Activated T-cell treated with anti-CD3 and anti-CD28 coated beads, Interleukin-2, amount 50 U/mL, for 48 hours (primary cell): ENCODE measurements around the gene RPL18.
A peak's percentile ranks its signal among the peaks of the same experiment; 100 is the strongest.
"Not testable (repeated sequence)": the region's sequence is repeated elsewhere in the genome, so short reads cannot be mapped to it uniquely, and the experiment has no call there.

ENCODE experiments used
- DNase-seq, 2 experiments: peaks; one replicate each; pipeline ENCODE4 v3.0.0-alpha.2; 2020

The RPL18 gene

DNA sequence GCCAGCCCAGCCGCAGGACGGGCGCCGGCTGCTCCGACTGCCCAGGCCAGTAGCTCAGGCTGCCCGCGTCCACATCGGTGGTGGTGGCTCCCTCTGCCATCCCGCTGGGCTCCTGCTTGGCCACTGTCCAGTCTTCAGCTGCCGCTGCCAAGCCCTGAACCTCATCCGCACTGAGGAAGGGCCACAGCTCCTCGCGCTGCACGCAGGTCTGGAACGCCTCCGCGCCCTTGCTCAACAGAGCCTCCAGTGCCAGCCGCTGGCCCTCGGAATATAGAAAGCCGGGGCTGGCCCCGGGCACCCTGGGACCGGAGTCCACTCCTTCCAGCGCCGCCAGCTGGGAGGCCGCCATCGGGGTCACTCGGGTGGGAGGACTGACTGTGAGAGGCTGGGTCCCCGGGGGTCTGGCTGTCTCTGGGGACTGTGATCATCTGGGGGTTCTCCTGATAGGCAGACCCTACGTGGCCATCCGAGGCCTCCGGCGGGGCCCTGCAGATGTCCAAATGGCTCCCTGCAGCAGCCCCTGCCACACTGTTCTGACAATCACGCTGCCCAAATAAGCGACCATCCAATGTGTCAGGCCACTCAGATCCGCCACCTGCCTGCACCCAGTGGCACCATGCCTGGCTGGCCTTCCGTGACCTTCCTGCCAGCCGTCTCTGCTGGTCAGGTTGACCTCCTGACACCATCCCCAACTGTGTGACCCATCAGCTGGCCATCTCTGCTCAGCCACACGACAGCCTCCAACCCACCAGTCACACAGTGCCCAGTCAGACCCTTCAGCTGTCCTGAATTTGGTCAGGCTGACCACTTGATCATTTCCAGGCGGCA, 5.7 kb downstream of the RPL18 start:
- no peak for DNase-seq

DNA sequence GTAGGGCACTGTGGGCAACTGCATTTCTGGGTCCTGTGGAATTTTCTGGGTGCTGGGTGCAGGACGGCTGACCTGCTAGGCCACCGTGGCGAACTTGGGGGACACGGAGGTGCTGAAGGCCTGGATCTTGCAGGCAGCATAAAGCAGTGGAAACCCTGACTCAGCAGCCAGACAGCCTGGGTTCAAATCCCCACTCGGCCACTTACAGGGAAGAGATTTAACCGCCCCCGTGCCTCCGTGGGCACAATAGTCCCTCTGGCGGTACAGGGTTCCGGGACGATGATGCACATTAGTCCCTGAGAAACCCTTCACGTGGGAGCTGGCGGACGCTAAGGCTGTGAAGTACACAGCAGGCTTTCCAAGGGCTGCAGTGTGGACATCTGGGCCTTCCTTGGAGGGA, 7.1 kb downstream of the RPL18 start:
- no peak for DNase-seq

DNA sequence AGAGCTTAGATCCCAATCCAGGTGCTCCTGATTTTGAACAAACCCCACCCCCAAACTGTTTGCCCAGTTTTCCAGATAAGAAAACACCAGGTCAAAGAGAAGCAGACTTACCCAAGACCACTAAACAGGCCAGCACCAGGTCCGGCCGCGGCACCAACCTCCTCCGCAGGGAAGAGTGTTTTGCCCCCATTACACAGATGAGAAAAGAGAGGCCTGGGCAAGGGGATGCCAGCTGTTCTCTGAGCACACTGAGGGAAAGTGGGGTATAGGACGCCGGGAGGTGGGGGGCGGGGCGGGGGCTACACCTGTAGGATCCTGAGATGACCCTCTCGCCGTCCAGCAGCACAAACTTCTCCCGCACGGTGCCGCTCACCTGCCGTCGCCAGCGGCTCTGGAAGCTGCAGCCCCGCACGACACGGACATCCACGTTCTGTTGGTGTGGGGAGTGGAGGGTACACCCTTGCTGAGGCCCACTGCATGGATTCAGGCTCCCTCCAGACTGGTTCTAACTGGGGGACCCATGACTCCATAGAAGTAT, 9.3 kb downstream of the RPL18 start:
- no peak for DNase-seq

DNA sequence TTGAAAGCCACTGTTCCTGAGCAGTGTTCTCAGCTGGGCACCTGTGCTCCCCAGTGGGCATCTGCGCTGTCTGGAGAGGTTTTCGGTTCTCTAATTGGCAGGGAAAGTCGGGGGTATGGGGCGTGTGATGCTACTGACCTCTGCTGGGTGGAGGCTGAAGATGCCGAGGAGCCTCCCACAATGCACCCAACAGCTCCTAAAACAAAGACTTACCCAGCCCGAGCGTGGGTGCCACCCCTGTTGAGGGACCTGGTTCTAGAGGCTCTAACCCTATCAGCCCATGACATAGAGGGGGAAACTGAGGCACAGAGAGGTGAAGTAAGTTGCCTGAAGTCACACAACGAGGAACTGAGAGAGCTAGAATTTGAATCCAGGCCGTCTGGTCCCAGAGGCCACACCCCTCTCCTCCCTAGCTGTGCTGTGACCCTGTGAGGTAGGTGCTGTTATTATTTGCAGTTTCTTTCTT, 10.1 kb downstream of the RPL18 start:
- DNase-seq = peak; percentile 65 to 75

DNA sequence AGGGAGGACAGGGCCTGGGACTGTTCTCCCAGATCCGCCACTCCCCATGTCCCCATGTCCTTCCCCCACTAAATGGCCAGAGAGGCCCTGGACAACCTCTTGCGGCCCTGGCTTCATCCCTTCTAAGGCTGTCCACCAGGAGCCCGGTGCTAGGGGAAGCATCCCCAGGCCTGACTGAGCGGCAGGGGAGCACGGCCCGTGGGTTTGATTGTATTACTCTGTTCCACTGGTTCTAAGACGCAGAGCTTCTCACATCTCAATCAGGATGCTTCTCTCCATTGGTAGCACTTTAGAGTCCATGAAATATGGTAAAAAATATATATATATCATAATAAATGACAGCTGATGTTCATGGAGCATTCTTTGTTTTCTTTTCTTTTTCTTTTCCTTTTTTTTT, 11.6 kb downstream of the RPL18 start:
- DNase-seq = no peak

DNA sequence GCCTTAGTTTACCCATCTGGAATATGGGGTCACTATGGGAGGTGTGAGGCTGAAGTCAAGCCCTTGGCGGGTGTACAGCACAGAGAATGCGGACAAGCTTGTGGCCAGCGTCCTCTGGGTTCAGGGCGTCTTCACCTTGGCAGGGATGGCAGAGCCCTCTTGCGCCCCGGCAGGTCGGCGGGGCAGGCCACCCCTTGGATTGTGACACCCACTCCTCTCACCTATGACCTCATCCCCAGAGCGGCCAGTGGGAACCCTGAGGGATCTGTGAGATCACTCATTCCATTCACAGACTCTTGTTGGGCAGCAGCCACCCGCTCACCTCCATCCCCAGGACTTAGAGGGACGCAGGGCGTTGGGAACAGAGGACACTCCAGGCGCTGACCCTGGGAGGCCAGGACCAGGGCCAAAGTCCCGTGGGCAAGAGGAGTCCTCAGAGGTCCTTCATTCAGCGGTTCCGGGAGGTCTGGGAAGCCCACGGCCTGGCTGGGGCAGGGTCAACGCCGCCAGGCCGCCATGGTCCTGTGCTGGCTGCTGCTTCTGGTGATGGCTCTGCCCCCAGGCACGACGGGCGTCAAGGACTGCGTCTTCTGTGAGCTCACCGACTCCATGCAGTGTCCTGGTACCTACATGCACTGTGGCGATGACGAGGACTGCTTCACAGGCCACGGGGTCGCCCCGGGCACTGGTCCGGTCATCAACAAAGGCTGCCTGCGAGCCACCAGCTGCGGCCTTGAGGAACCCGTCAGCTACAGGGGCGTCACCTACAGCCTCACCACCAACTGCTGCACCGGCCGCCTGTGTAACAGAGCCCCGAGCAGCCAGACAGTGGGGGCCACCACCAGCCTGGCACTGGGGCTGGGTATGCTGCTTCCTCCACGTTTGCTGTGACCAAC, 12.3 kb downstream of the RPL18 start, which contains the start of gene SPACA4:
TSS of gene SPACA4 (plus strand) at position 280 of the 896 bp plus-strand sequence. CDS start at position 517, 237 bp downstream.
- DNase-seq = no peak

DNA sequence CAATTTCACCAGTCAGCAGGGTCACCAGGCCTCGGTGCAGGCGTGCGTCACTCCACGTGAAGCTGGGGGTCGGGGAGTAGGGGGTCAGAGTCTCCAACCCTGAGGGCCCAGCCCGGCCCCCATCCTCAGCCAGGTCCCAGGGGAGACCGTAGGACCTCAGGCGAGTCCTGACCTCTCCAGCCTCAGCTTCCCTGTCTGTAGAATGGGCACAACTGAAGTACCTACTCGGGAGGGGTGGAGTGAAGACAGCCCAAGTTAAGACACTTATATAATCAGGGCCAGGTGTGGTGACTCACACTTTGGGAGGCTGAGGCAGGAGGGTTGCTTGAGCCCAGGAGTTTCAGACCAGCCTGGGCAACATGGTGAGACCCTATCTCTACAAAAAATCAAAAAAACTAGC, 15.1 kb downstream of the RPL18 start:
- no peak for DNase-seq

DNA sequence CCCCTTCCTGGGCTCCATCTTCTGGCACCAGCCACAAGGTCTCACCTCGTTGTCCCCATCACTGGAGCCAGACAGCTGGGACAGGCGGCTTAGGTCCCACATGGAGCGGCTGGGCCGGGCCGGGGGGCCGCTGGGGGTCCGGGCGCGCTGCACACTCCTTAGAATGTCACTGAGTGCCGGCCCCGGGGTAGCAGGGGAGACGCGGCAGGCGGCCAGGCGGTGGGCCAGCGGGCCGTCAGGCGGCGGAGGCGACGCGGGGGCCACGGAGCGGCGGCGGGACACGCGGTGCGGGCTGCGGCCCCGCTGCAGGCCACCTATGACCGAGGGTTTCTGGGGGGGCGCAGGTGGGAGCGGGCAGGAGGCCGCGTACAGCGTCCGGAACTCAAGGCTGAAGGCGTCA, 15.5 kb downstream of the RPL18 start:
- no peak for DNase-seq

DNA sequence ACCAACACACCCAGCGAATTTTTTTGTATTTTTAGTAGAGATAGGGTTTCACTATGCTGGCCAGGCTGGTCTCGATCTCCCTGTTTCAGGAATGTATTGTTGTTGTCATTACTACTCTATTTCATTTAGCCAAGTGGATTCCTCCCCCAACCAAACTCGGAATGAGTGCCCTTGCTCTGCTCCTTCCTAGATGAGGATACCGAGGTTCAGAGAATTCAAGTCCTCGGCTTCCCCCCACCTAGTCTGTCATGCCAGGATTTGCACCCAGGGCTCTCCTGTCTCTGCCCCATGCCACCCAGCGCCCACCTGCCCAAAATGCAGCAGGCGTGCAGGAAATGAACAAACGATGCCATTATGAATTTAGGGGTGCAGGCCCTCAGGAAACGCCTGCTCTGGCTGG, 16.0 kb downstream of the RPL18 start:
- DNase-seq = no peak

DNA sequence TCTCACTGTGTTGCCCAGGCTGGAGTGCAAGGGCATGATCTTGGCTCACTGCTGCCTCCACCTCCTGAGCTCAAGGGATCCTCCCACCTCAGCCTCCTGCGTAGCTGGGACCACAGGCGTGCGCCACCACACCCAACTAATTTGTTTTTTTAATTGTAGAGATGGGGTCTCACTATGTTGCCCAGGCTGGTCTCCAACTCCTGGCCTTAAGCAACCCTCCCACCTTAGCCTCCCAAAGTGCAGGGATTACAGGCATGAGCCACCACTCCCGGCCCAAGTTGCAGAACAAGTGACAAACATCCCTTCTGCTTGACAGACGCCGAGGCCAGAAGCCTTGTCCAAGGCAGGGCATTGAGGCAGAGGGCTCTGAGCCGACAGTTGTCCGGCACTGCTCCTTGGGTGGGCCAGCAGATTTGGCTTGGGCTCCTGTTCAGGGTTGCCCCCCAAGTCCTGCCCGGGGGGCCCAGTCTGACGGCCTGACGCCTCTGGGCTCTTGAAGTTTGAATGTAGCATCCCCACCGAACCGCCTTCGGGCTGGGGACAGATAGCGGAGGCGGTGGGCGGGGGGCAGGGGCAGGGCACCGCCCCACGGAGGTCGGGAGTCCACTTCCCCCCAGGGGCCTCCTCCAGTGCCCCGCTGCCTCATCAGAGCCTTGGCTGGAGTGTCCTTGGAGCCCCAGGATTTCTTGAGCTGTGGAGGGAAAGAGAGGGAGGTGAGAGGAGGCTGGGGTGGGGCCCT, 18.1 kb downstream of the RPL18 start:
- no peak for DNase-seq

DNA sequence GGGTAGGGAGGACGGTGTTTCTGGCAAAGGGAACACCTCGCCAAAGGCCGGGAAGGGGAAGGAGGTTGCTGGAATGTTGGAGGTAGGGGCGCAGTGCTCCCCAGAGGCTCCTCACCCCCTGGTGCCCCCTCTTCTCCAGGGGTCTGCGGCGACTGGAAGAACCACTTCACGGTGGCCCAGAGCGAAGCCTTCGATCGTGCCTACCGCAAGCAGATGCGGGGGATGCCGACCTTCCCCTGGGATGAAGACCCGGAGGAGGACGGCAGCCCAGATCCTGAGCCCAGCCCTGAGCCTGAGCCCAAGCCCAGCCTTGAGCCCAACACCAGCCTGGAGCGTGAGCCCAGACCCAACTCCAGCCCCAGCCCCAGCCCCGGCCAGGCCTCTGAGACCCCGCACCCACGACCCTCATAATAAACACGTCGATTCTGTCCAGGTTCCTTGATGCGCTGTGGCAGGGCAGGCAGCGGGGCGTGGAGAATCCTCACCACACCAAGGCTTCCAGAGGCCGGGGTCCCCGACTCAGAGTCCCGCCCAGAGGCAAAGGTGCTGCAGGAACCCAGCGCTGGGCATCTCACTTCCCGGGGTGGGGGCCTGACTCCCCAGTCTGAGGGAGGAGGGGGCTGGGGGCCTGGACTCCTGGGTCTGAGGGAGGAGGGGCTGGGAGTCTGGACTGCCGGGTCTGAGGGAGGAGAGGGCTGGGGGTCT, 19.8 kb downstream of the RPL18 start:
- DNase-seq = no peak

DNA sequence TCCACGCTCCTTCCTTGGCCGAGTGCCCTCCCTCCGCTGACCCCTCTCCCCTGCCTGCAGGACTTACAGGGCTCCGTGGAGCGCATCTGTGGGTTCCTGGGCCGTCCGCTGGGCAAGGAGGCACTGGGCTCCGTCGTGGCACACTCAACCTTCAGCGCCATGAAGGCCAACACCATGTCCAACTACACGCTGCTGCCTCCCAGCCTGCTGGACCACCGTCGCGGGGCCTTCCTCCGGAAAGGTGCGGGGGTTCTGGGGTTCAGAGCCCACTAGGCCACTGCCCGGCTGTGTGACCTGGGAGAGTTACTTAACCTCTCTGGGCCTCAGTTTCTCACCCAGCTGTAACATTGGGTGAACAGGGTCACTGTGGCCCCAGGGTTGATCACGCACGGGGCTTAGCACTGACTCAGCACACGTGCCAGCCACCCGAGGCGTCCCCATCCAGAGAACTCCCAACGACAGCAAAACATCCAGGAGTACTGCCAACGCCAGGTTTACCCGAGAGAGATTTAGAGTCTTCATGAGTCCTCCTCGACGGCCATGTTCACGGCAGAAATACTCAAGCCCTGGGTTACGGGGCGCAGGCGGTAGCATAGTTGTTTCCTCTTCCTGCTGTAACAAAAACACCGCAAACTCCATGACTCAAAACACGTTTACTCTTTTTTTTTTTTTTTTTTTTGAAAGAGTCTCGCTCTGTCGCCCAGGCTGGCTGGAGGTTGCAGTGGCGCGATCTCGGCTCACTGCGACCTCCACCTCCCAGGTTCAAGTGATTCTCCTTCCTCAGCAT, 22.1 kb downstream of the RPL18 start:
- DNase-seq = peak in 1 of 2 experiments; percentile 55

DNA sequence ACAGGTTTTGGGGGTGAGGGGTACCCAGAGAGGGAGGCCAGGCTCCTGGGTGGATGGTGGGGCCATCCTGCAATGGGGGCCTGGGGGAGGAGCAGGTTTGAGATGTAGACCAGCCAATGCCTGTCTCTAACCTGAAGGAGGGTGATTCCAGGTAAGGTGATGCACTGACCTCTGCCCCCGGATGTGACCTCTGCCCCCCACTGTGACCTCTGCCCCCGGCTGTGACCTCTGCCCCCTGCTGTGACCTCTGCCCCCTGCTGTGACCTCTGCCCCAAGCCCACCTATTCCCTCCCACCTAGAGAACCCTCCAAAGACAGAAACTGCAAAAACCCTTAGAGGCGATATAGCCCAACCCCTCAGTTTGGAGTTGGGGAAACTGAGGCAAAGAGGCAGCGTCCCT, 22.7 kb downstream of the RPL18 start:
- no peak for DNase-seq

DNA sequence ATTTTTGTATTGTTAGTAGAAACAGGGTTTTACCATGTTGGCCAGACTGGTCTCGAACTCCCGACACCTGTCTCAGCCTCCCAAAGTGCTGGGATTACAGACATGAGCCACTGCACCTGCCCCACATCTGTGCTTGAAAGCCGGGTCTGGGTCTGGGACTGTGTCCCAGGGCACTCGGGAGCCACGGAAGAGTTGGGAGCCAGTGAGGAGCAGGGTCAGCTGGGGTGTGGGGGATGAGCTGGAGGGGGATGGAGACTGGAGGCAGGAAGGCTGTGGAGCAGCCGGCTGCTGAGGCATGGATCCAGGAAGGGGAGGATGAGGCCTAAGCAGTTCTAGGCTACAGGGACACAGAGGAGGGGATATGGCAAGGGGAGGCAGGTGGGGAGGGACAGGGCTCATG, 23.1 kb downstream of the RPL18 start:
- DNase-seq = no peak

DNA sequence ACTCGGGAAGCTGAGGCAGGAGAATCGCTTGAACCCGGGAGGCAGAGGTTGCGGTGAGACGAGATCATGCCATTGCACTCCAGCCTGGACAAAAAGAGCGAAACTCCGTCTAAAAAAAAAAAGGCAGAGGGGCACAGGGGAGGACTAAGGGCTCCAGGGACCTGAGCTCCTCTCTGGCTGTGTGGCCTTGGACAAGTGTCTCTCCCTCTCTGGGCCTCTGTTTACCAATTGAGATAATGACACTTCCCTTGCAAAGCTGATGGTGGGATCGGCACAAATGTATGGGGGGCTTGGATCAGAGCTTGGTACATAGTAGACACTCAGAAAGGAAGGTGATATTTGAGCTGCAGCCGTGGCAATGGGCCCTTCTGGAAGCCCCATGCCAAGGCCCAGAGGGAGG, 23.8 kb downstream of the RPL18 start:
- no peak for DNase-seq

DNA sequence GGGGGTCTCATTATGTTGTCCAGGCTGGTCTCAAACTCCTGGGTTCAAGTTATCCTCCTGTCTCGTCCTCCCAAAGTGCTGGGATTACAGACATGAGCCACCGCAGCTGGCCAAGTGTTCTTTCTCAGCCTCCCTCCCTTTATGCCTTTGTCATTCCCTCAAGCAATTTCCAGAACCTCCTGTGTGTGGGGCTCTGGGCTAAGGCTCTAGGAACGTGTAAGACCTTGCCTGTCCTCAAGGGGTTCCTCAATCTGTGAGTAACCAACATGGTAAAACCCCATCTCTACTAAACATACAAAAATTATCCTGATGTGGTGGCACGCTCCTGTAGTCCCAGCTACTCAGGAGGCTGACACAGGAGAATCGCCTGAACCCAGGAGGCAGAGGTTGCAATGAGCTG, 28.0 kb downstream of the RPL18 start:
- DNase-seq = no peak

DNA sequence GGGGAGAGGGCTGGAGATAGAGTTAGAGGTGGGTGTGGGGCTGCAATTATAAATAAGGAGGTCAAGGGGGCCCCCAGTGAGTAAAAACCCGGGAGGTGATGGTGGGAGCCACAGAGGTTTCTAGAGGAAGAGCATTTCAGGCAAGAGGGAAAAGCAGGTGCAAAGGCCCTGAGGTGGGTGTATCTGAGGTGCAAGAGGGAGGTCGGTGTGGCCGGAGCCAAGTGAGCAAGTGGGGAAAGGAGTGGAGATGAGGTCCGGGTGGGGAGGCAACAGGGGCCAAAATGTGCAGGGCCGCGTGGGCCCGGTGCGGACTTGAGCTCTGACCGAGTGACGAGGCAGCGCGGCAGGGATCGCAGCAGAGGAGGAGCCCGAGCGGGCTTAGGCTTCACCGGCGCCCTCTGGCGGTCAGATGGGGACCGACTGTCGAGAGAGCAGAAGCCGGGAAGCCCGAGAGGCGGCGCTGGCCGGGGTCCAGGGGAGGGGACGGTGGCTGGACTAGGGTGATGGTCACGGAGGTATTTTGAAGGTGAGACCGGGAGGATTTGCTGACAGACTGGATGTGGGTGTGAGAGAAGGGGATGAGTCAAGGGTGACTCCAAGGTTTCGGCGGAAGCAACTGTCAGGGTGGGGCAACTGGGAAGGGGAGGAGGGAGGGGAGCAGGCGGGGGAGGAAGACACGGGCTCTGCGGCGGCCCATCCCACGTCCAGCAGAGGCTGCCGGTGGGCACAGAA, 30.1 kb downstream of the RPL18 start:
- peak; percentile 92 for DNase-seq

DNA sequence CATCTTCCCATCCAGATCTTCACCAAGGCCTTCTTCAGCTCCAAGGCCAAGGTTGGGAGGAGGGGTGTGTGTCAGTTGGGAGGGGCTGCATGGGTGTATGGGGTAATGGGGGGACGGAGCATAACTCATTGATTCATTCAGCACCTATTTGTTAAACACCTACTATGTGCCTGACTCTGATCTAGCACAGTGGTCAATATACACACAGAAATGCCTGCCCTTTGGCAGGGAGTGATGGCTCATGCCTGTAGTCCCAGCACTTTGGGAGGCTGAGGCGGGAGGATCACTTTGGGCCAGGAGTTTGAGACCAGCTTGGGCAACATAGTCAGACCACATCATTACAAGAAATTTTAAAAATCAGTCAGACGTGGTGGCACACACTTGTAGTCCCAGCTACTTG, 31.6 kb downstream of the RPL18 start:
- no peak for DNase-seq

DNA sequence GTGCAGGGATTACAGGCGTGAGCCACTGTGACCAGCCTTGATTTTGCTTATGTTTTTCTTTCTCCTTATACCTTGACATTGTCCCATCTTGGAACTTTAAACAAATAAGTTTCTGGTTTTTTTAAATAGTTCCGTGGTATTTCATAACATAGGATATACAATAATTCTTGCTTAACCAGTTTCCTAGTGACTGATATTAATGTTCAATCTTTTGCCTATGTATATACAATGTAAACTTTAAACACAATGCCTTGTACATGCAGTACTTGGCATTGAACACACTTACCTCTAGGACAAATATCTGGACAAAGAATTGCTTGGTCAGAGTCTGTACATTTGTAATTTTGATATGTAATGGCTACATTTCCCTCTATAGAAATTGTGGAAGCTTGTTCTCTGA, 36.8 kb downstream of the RPL18 start:
- DNase-seq = no peak

DNA sequence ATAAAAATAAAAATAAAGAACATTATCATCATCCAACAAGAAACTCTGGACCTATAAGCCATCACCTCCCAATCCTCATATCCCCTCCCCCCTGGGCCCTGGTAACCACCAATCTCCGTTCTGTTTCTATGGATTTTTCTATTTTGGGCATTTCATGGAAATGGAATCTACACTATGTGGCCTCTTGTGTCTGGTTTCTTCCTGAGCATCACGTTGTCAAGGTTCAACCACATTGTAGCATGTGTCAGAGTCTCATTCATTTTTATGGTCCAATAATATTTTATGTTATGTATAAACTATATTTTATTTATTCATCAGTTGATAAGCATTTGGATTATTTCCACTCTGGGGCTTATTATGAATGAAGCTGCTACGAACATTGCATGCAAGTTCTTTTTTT, 40.1 kb downstream of the RPL18 start:
- no peak for DNase-seq

DNA sequence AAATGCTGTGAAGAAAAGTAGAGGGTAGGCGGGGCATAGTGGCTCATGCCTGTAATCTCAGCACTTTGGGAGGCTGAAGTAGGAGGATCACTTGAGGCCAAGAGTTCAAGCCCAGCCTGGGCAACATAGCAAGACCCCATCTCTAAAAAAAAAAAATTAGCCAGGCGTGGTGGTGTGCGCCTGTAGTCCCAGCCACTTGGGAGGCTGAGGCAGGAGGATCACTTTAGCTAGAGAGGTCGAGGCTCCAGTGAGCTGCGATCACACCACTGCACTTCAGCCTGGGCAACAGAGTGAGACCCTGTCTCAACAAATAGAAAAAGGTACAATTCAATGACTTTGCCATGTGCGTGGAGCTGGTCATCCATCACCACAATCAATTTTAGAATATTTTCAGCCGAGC, 41.1 kb downstream of the RPL18 start:
- DNase-seq = not testable (repeated sequence)
